HepG2 (cell line): Measurements from ENCODE around the gene HS3ST3B1. TPM values are rescaled to one million over a fixed set of nuclear protein-coding genes. Genes with fewer than 3 reads are reported as not detected.

ENCODE experiments used
- GFI1 ChIP-seq: sonication (generic); formaldehyde crosslinking; IDR thresholded peaks from 2 replicates; pipeline ENCODE4 v1.5.0; 2020; ENCODE audit warnings: missing genetic modification reagents, mild to moderate bottlenecking, borderline replicate concordance
- HOXA5 ChIP-seq: sonication (generic); formaldehyde crosslinking; IDR thresholded peaks from 2 replicates; pipeline ENCODE4 v1.4.0; 2020; ENCODE audit warnings: missing genetic modification reagents
- KMT2A ChIP-seq: sonication (generic); formaldehyde crosslinking; IDR thresholded peaks from 2 replicates; pipeline ENCODE4 v1.4.0; 2020; ENCODE audit warnings: missing genetic modification reagents
- MLXIP ChIP-seq: sonication (generic); formaldehyde crosslinking; IDR thresholded peaks from 2 replicates; pipeline ENCODE4 v1.9.0; 2021; ENCODE audit warnings: missing genetic modification reagents, borderline replicate concordance
- NFAT5 ChIP-seq: sonication (generic); formaldehyde crosslinking; IDR thresholded peaks from 2 replicates; pipeline ENCODE4 v1.4.0; 2020; ENCODE audit warnings: missing genetic modification reagents
- NFKB2 ChIP-seq: sonication (generic); formaldehyde crosslinking; IDR thresholded peaks from 2 replicates; pipeline ENCODE4 v1.4.0; 2020; ENCODE audit warnings: missing genetic modification reagents, borderline replicate concordance
- TAF1 ChIP-seq: sonication (generic); formaldehyde crosslinking; IDR thresholded peaks from 2 replicates; pipeline ENCODE4 v1.4.0; 2020; ENCODE audit warnings: missing genetic modification reagents
- ZNF776 ChIP-seq: sonication (generic); formaldehyde crosslinking; IDR thresholded peaks from 2 replicates; pipeline ENCODE4 v1.4.0; 2020; ENCODE audit warnings: mild to moderate bottlenecking, missing genetic modification reagents
- polyA plus RNA-seq, 8 experiments: library from polyadenylated mRNA; depleted of rRNA in 3 of 8; stranded (reverse) in 7 of 8; unstranded in 1 of 8; fragments of >200 nt; fragmentation: Illumina TruSeq in 4 of 8; extraction: Trizol in 4 of 8; gene quantifications; 2 replicates each; pipeline versions ENCODE4 v1.2.1 to v1.2.3, GENCODE V29; 2011 to 2016; ENCODE audit warnings: low read depth in 4 of 8, missing spikeins in 1 of 8, mixed read lengths in 1 of 8; ENCODE audit not compliant: insufficient read depth in 1 of 8
- total RNA-seq, 5 experiments: library from RNA; depleted of rRNA; stranded (reverse); fragments of >200 nt; fragmentation: Illumina TruSeq; extraction: Trizol; gene quantifications; 2 replicates each; pipeline ENCODE4 v1.2.3, GENCODE V29; 2016; ENCODE audit warnings: low read depth in 1 of 5
- TF ChIP-seq, protein P1 (sequence below): sonication (generic); formaldehyde crosslinking; IDR thresholded peaks from one replicate; pipeline ENCODE4 v1.5.1; 2020; ENCODE audit warnings: mild to moderate bottlenecking, missing genetic modification reagents; ENCODE audit errors: not compliant biosample characterization
- TF ChIP-seq, protein P2 (sequence below): sonication (generic); formaldehyde crosslinking; IDR thresholded peaks from 2 replicates; pipeline ENCODE4 v1.8.1; 2023; ENCODE audit warnings: mild to moderate bottlenecking, moderate library complexity, missing genetic modification reagents

Gene HS3ST3B1
- total and polyA plus RNA-seq, 2 of the 13 experiments (the other 11 are each of a cell fraction or from before 2014, with no cell fraction given) = 15.7 to 39.5 TPM

- peak; percentile 54 for TF ChIP-seq TAF1 (CRISPR knock-in tag)
- 0 out of 2 replicates have a peak, but pooled peaks have one; percentile 25 for TF ChIP-seq NFKB2
- TF ChIP-seq KMT2A (CRISPR knock-in tag) = peak; percentile 61; the same call in 1 of the 2 replicates
- no peak for TF ChIP-seq ZNF776 (CRISPR knock-in tag)
- TF ChIP-seq, protein P1, sequence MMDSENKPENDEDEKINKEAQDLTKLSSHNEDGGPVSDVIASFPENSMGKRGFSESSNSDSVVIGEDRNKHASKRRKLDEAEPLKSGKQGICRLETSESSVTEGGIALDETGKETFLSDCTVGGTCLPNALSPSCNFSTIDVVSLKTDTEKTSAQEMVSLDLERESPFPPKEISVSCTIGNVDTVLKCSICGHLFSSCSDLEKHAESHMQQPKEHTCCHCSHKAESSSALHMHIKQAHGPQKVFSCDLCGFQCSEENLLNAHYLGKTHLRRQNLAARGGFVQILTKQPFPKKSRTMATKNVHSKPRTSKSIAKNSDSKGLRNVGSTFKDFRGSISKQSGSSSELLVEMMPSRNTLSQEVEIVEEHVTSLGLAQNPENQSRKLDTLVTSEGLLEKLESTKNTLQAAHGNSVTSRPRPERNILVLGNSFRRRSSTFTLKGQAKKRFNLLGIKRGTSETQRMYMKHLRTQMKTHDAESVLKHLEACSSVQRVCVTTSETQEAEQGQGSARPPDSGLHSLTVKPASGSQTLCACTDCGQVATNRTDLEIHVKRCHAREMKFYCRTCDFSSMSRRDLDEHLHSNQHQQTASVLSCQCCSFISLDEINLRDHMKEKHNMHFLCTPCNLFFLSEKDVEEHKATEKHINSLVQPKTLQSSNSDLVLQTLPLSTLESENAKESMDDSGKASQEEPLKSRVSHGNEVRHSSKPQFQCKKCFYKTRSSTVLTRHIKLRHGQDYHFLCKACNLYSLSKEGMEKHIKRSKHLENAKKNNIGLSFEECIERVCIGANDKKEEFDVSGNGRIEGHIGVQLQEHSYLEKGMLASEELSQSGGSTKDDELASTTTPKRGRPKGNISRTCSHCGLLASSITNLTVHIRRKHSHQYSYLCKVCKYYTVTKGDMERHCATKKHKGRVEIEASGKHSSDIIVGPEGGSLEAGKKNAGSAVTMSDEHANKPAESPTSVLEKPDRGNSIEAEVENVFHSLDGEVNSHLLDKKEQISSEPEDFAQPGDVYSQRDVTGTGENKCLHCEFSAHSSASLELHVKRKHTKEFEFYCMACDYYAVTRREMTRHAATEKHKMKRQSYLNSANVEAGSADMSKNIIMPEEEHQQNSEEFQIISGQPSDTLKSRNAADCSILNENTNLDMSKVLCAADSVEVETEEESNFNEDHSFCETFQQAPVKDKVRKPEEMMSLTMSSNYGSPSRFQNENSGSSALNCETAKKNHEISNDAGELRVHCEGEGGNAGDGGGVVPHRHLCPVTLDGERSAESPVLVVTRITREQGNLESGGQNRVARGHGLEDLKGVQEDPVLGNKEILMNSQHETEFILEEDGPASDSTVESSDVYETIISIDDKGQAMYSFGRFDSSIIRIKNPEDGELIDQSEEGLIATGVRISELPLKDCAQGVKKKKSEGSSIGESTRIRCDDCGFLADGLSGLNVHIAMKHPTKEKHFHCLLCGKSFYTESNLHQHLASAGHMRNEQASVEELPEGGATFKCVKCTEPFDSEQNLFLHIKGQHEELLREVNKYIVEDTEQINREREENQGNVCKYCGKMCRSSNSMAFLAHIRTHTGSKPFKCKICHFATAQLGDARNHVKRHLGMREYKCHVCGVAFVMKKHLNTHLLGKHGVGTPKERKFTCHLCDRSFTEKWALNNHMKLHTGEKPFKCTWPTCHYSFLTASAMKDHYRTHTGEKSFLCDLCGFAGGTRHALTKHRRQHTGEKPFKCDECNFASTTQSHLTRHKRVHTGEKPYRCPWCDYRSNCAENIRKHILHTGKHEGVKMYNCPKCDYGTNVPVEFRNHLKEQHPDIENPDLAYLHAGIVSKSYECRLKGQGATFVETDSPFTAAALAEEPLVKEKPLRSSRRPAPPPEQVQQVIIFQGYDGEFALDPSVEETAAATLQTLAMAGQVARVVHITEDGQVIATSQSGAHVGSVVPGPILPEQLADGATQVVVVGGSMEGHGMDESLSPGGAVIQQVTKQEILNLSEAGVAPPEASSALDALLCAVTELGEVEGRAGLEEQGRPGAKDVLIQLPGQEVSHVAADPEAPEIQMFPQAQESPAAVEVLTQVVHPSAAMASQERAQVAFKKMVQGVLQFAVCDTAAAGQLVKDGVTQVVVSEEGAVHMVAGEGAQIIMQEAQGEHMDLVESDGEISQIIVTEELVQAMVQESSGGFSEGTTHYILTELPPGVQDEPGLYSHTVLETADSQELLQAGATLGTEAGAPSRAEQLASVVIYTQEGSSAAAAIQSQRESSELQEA = no peak
- TF ChIP-seq GFI1 (CRISPR knock-in tag) = 0 out of 2 replicates have a peak, but pooled peaks have one; percentile 32
- no peak for TF ChIP-seq HOXA5
- TF ChIP-seq, protein P2, sequence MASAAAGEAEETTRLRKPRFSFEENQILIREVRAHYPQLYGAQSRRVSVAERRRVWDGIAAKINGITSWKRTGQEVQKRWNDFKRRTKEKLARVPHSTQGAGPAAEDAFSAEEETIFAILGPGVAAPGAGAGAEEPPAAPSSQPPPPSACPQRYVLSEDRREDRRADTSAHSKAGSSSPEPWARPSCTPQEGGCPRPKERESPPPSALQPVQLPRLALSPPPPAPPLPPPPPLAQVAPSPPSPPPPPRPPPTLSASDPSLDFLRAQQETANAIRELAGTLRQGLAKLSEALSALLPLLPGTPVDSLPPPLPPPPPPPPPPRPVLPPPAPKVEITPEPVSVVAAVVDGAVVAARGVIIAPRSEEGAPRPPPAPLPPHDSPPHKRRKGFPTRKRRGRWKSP = peak; percentile 22; the same call in 1 of the 2 replicates
- no peak for TF ChIP-seq MLXIP
- no peak for TF ChIP-seq NFAT5
Observed at GRCh38 chr17:14304773-14305517, 4.1 kb downstream of the HS3ST3B1 start (continued).
